HG03520 (cell line): ENCODE results near the gene RGS9.
"Not testable (repeated sequence)": the region's sequence is repeated elsewhere in the genome, so short reads cannot be mapped to it uniquely, and the experiment has no call there.

ENCODE experiments used
- ATAC-seq: cut with Tn5 transposase; IDR thresholded peaks from one replicate; pipeline ENCODE4 v1.9.1; 2021; ENCODE audit warnings: mild to moderate bottlenecking, moderate library complexity; ENCODE audit not compliant: unreplicated experiment

Gene RGS9

DNA sequence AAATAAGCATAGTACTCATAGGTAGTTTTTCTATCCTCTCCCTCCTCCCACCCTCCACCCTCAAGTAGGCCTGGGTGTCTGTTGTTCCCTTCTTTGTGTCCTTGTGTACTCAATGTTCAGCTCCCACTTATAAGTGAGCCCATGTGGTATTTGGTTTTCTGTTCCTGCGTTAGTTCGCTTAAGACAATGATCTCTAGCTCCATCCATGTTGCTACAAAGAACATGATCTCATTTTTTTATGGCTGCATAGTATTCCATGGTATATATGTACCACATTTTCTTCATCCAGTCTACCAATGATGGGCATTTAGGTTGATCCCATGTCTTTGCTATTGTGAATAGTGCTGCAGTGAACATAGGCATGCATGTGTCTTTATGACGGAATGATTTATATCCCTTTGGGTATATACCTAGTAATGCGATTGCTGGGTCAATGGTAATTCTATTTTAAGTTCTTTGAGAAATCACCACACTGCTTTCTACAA is 43.6 kb downstream of the RGS9 start:
- ATAC-seq = not testable (repeated sequence)

DNA sequence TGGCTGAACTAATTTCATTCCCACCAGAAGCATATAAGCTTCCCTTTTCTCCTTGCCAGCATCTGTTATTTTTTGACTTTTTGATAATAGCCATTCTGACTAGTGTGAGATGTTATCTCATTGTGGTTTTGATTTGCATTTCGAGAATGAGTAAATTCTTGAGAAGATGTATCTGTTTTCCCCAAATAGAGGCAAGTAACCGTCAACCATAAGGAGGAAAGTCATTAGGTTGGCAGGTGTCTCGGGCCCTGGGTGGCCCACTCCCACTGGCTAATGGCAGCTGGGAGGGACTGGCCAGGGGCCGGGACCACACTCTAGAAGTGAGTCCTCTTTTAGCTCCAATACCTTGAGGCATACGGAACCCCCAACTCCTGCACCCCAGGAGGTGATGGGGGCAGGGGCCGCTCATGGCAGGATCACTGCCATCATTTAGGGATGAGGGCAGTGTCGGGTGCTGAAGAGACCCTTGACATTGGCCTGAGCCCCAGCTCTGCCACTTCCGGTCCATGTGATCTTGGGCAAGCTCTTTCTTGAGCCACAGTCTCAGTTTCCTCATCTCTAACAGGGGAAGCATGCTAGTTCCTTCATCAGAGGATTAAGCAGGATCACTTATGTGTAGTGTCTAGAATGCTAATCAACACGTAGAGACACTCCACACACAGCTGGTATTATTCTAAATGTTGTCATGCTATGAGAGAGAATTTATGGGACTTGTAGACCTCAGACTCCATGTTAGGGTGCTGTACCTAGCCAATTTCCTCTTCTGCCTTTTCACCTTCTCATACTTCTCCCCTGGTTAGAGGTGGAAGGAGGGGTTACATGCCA is 44.3 kb downstream of the RGS9 start:
- peak; percentile 63 for ATAC-seq

DNA sequence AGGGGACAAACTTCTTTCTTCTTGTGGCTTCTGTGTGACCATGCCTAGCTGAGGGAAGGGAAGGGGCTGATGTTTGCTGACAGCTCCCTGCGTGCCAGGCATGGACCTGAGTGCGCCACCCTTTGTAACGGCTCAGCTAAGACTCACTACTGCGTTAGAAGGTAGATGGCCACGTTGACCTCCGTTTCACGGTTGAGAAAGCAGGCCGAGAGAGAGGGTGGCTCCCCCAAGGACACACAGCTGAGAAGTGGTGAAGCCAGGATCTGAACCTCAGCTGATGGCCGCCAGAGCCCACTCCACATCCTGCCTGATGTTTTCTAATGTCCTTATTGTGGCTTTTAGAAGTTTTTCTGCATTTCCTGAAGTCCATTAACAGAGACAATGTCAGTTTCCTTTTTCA is 45.1 kb downstream of the RGS9 start:
- ATAC-seq = peak; percentile 20

DNA sequence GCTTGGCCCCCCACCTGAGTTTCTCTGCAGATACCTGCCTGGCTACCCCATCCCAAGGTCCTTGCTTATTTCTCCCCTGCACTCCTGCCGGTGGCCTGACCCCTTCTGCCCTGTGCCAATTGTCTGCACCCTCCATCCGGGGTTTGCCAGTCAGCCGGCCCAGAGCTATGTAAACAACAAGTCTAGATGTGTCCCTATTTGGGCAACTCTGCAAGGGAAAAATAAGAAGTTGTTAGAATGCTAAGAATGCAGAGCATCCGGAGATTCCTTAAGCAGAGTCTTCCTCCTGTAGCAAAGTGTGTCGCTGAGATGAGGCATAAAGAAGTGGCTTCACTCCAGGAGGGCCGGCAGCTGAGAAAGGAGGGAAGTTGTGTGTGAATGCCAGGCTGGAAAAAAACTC is 46.6 kb downstream of the RGS9 start:
- ATAC-seq = no peak

DNA sequence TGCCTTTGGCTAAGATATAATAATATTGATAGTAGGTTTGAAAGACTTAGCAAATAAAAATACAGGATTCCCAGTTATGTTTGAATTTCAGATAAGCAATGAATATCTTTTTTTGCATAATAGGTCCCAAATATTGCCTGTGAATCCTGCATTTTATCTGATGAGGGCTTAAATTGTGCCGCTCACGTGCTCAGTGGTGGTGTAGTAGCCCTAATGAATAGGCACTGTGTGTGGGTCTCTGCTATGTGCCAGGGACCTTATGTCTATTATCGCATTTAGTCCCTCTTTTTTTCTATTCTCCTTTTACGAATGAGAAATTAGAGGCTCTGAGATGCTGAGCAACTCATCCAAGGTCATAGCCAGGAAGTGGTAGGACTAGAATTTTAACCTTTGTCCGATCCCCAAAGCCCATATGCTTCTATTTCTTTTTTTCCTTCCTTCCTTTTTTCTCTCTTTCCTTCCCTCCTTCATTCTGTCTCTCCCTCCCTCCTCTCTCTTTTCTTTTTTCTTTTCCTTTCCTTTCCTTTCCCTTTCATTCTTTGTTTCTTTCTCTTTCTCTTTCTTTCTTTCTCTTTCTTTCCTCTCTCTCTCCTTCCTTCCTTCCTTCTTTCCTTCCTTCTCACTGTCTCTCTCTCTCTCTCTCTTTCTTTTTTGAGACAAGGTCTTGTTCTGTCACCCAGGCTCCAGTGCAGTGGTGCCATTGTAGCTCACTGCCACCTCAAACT is 47.2 kb downstream of the RGS9 start:
- ATAC-seq = no peak

DNA sequence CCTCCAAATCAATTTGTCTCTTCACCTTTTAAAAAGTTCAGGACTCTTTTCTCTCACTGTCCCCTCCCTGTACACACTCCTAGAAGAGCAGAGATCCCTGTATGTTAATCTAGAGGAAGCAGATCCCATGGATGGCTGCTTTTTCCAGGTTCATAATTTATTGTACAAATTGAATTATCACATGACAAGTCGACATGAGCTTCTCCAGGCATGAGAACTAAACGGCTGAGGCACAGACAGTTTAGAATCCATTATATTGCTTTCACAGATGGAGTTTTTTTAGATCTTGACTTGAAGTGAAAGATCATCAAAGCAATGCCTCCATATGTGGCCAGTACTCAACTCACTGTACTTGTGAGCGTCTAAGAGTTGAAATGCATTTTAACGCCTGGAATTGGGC is 47.9 kb downstream of the RGS9 start:
- ATAC-seq = no peak

DNA sequence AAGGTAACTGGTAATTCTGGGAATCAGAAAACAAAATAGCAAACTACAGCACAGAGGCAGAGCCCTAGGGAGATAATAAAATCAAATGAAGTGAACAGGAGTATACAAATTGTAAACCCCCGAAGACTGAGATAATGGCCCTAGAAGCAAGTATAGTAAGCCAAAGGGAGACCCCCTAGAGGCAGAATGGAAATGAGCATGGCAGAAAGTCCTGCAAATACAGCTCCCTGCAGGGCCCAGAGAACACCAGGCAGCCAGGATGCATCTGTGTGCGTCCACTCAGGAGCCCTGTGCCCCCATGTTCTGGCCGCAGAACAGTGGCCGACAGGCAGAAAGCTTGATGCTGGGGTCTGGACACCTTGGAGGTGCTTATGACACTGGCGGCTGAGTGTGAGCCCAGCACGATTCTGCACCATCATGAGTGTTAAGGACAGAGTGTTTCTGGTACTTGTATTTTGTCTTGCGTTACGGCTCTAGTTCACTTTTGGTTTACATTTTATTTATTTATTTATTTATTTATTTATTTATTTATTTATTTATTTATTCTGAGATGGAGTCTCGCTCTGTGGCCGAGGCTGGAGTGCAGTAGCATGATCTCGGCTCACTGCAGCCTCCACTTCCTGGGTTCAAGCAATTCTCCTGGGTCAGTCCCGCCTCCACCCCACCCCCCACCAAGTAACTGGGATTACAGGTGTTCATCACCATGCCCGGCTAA is 48.7 kb downstream of the RGS9 start:
- no peak for ATAC-seq

DNA sequence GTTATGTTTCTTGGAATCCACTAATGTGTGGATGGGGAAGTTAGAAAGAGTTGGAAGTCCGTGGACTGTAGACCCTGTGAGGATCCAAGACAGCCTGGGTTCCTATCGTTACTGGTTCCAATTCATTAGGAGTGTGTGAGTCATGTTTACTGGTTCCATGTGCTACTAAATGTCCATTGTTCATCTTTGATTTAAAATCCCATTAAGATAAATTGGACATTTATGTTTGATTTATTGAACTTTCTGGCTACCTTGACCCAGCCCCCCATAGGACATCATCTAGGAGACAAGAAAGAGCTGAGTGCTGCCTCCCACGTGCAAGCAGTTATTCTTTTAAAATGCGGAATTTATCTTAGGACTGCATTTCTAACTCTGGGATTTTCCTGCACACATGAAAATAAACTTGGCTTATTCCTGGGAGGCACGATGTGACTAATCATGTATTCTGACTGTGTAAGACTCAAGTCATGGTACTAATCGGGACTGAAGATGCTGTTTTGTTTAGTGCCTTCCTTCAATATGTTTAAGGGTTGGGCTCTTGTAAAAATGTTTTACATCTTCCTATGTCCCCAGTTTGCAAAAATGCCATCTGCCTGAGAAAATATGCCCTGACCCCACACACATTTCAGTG is 53.4 kb downstream of the RGS9 start:
- no peak for ATAC-seq

DNA sequence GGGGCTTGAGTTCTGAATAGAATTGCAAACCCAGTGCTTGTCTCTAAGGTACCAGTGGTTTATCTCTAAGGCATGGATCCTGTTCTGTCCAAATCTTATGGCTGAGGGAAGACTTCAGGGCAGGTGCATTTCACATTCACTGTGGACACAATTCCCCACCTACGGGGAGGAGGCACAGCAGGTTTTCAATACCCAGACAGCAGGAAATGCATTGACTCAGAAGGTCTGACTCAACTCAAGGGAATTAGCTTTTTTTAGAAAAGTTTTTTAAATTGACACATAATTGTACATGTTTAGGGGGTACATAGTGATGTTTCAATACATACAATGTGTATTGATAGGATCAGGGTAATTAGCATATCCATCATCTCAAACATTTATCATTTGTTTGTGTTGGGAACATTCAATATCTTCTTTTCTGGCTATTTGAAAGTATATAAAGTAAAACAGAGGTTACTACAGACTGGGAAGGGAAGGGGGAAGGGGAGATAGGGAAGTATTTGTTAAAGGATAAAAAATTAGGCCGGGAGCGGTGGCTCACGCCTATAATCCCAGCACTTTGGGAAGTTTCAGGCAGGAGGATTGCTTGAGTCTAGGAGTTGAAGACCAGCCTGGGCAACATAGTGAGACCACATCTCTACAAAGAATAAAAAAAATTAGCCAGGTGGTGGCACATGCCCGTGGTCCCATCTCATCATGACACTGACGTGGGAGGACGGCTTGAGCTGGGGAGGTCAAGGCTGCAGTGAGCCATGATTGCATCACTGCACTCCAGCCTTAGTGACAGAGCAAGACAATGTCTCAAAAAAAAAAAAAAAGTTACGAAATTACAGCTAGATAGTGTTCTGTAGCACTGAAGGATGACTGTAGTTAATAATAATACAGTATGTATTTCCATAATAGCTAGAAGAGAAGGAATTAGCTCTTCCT is 54.9 kb downstream of the RGS9 start:
- no peak for ATAC-seq

DNA sequence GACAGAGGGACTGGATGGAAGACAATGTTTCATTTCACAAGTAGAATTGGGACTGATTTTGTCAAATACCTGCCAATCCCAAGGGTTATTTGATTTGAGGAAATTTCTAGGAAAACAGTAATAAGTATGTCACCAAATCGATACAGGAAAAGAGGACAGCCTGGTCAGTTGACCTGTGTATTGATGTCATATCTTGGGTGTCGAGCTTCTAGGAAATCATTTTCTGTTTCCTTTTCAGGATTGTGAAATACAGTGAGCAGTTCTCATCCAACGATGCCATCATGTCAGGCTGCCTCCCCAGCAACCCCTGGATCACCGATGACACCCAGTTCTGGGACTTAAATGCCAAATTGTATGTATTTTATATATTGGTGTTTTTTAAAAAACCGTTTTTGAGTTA is 56.1 kb downstream of the RGS9 start:
- ATAC-seq = no peak

DNA sequence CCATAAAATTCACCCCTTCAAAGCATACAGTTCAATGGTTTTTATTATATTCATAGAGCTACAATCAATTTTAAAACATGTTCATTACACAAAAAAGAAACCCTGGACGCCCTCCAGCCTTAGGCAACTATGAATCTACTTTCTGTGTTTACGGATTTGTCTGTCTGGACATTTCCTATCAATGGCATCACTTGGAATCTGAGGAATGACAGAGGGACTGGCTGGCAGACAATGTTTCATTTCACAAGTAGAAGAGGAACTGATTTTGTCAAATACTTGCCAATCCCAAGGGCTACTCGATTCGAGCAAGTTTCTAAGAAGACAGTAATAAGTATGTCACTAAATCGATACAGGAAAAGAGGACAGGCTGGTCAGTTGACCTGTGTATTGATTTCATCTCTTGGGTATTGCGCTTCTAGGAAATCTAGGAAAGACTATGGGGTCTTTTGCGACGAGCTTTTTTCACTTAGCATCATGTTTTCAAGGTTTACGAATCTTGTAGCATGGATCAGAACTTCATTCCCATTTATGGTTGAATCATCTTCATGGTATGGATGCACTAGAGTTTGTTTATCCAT is 56.6 kb downstream of the RGS9 start:
- no peak for ATAC-seq

DNA sequence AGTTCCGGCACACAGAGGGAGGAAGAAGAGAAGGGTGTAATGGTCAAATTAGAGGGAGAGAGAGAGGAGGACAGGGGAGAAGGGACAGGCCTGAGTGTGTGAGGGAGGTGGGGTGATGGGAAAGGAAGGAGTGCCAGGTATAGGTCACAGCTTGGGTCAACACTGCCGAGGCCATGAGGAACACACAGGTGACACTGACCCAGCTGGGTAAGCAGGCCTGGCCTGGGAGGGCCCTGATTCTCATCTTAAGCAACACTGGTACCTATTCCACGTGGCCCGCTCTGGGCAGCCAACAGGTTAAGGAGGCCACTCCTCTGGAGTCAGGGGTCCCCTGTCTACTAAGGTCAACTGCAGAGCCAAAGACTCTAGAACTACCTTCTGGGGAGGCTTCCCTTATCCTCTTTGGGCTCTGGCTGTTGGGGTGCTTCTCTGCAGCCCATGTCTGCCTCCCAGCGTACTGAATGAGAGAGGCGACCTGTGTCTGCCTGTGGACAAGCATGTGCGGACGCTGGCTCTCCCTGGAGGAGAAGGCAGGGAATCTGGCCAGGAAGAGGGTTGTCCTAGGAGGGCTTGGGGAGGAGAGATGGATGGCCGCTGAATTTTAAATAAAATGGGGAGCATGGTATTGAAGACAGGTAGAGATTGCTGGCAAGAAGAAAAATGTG is 57.6 kb downstream of the RGS9 start:
- no peak for ATAC-seq

DNA sequence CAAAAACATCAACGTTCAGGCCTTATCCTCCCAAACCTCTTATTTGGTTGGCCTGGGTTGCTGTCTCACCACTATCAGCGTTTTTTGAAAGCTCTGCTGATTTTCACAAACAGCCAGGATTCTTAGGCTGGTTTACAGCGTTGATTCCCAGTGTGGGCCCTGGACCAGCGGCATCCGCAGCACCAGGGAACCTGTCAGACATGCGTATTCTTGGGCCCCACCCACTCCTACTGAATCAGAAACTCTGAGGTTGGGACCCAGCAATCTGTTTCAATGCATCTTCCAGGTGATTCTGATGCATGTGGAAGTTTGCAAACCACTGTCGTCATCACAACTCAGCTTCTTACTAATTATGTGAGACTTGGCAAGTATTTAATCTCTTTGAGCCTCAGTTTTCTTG is 58.5 kb downstream of the RGS9 start:
- ATAC-seq = no peak

DNA sequence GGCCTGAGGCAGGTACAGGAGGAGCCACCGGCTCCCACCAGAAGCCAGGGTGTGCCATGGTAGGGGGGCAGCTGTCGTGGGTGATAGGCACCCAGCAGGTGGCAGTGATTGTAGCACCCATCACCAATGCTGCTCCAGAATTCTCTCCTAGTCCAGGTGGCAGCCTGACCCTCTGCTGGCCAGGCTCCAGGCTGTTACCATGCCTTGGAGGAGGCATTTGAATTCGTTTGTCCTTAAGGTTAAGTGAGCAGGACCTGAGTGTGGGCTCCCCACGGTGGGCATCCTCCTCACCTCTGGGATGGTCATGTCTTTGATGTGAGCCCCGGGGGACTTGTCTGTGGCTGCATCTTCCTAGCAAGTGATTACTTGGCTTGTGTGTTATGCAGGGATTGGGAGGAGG is 59.4 kb downstream of the RGS9 start:
- no peak for ATAC-seq

DNA sequence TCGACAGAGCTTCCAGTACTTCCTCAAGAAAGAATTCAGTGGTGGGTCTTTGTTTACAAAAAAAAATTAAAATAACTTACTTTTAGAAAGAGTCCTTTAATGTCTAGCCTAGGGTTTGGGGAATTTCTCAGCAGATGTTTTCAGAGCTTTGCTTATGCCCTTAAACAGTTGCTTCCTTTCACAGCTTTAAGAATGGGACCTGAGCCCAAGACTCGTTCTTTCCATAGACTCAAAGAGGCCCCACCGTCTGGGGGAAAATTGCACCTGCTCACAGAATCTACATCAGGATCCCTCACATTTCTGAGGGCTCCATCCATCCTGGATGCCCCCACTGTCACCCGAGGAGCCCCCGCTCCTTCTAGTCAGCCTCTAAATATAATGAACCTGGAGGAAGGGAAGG is 60.0 kb downstream of the RGS9 start:
- ATAC-seq = no peak

DNA sequence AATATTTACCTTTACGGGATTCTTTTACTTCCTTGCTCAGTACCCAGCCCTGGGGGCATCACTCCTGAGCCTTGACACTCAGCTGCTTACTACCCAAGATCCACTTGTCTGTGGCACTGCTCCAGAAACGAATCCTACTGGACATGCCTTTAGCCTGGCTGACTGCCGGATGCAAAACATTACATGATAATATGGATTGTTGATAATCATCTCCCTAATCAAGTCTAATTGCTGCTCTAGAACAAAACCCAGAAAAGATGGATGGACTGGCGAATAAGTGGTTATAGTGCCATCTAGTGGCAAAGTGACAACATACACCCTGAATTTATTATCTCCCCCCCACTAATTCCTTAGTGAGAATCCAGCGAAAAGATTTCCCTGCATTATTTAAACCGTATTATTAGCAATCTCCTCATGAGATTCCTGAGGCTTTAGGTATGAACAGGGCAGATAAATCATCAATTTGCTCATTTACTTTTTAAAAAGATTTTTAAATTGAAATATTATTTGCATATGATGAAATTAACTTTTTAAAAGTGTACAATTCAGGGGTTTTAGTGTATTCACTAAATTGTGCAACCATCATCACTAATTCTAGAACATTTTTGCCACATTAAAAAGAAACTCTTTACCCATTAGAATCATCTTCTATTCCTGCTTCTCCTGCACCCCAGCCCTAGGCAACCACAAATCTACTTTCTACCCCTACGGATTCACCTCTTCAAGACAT is 61.6 kb downstream of the RGS9 start:
- ATAC-seq = no peak

DNA sequence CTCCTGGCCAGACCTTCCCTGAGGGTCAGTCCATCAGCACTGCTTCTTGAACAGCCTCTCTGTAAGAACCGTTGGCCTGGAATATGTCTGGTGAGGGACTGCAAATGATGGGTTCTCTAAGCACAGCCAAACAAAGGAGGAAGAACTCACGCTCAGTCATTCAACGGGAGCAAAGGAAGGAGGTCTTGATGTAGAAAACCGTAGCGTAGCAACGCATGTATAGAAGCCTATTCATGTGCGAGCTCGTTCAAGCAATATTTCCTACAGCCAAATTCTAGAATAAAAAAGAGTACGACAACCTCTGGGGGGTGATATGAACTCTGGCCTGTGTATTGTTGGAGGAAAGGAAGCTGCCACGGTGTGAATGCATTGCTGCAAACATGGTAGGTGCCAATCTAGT is 64.2 kb downstream of the RGS9 start:
- ATAC-seq = no peak

DNA sequence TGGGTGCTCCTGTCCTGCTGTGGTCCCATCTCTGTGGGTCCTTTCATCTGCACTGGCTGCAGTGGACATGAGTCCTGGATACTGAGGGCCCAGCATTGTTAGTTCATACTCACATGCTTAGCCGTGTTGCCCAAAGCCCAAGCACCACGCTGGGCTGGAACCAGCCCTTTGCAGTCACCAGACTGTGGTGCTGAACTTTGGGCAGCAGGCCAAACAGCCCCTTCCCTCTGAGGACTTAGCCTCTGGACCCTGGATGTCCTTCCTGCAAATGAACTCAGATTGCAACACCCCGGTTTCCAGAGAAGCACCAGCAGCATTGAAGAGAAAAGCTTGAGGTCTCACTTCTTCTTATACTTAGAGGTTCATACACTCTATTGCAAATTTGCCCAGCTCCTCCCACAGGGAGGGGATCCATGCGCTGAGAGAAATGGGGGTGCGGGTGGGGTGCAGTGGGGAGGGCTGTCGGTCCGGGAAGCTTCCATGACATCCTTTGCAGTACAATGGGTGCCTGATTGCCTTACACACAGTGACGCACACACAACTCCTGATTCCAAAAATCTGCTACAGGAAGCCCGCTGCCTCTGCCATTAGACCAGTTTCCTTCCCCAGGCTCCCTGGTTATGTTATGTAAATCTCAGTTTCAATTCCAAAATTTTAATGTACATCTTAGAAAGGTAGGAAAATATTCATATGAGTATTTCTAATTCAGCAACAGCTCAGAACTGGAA is 65.8 kb downstream of the RGS9 start:
- ATAC-seq = no peak
